Neural cell (in vitro differentiated cells): ENCODE measurements around the gene TAL1. TPM values are rescaled to one million over a fixed set of nuclear protein-coding genes. Genes with fewer than 3 reads are reported as not detected.

ENCODE experiments used
- H2AFZ ChIP-seq: fragments of 200-600, 300-800 bp; sonication (generic), shearing (Covaris generic); 2 replicates; pipeline ENCODE4 v1.6.0; 2014; ENCODE audit warnings: low read depth, mild to moderate bottlenecking, antibody characterized with exemption, low read length, moderate library complexity
- H3F3A ChIP-seq: fragments of 200-600 bp; shearing (Covaris generic); 2 replicates; pipeline ENCODE4 v1.6.1; 2016; ENCODE audit warnings: mild to moderate bottlenecking, moderate library complexity, mixed read lengths, antibody characterized with exemption, low read length; ENCODE audit not compliant: insufficient read depth, poor library complexity, severe bottlenecking
- H3K27ac ChIP-seq: fragments of 200-600, 300-800 bp; sonication (generic), shearing (Covaris generic); 2 replicates; pipeline ENCODE4 v1.5.1; 2014; ENCODE audit warnings: mild to moderate bottlenecking, low read length, moderate library complexity
- H3K27me3 ChIP-seq: fragments of 300-800, 200-600 bp; sonication (generic), shearing (Covaris generic); 2 replicates; pipeline ENCODE4 v1.6.0; 2014; ENCODE audit warnings: mild to moderate bottlenecking, low read depth, low read length, moderate library complexity; ENCODE audit not compliant: insufficient read depth
- H3K36me3 ChIP-seq: fragments of 300-800, 200-600 bp; sonication (generic), shearing (Covaris generic); 2 replicates; pipeline ENCODE4 v1.5.1; 2014; ENCODE audit warnings: mild to moderate bottlenecking, antibody characterized with exemption, low read length, moderate library complexity; ENCODE audit not compliant: insufficient read depth
- H3K4me2 ChIP-seq: fragments of 300-800, 200-600 bp; sonication (generic), shearing (Covaris generic); 2 replicates; pipeline ENCODE4 v1.6.0; 2014; ENCODE audit warnings: mild to moderate bottlenecking, low read length
- H3K4me3 ChIP-seq: fragments of 300-800, 200-600 bp; sonication (generic), shearing (Covaris generic); 2 replicates; pipeline ENCODE4 v1.5.1; 2014; ENCODE audit warnings: mild to moderate bottlenecking, low read length, moderate library complexity
- H3K79me2 ChIP-seq: fragments of 200-600 bp; shearing (Covaris generic); replicated peaks from 2 replicates; pipeline ENCODE4 v1.6.0; 2014; ENCODE audit warnings: mild to moderate bottlenecking, low read length, moderate library complexity; ENCODE audit not compliant: insufficient read depth
- H3K9ac ChIP-seq: fragments of 300-800, 200-600 bp; sonication (generic), shearing (Covaris generic); 2 replicates; pipeline ENCODE4 v1.6.1; 2016; ENCODE audit warnings: mild to moderate bottlenecking, low read length, mixed read lengths
- H3K9me2 ChIP-seq: fragments of 200-600 bp; shearing (Covaris generic); 2 replicates; pipeline ENCODE4 v1.6.1; 2016; ENCODE audit warnings: mild to moderate bottlenecking, low read length, mixed read lengths; ENCODE audit not compliant: insufficient read depth
- H3K9me3 ChIP-seq: fragments of 200-600, 300-800 bp; sonication (generic), shearing (Covaris generic); 2 replicates; pipeline ENCODE4 v1.6.1; 2016; ENCODE audit warnings: mild to moderate bottlenecking, mixed run types, low read length, moderate library complexity, mixed read lengths
- H4K20me1 ChIP-seq: fragments of 200-600 bp; shearing (Covaris generic); 2 replicates; pipeline ENCODE4 v1.6.1; 2016; ENCODE audit warnings: mild to moderate bottlenecking, mixed run types; ENCODE audit not compliant: insufficient read depth
- CTCF ChIP-seq: fragments of 450-650 bp; IDR thresholded peaks from 2 replicates; pipeline ENCODE4 v1.5.1; 2014; ENCODE audit warnings: antibody characterized with exemption, mild to moderate bottlenecking, moderate library complexity; ENCODE audit not compliant: poor library complexity, severe bottlenecking
- EP300 ChIP-seq: fragments of 450-650 bp; conservative IDR thresholded peaks from 2 replicates; pipeline ENCODE4 v1.6.1; 2014; ENCODE audit warnings: antibody characterized with exemption, mild to moderate bottlenecking, moderate library complexity; ENCODE audit not compliant: poor library complexity, severe bottlenecking
- EZH2 ChIP-seq: fragments of 200-600, 300-800 bp; shearing (Covaris generic), sonication (generic); IDR thresholded peaks from 2 replicates; pipeline ENCODE4 v1.6.1; 2014; ENCODE audit warnings: antibody characterized with exemption, low read length, borderline replicate concordance, mild to moderate bottlenecking; ENCODE audit not compliant: insufficient read depth, poor library complexity, severe bottlenecking
- MXI1 ChIP-seq: fragments of 450-650 bp; conservative IDR thresholded peaks from 2 replicates; pipeline ENCODE4 v1.6.1; 2014; ENCODE audit warnings: antibody characterized with exemption, mild to moderate bottlenecking; ENCODE audit not compliant: poor library complexity, severe bottlenecking
- POLR2AphosphoS5 ChIP-seq: IDR thresholded peaks from 2 replicates; pipeline ENCODE4 v1.6.1; 2012
- RAD21 ChIP-seq: fragments of 450-650 bp; conservative IDR thresholded peaks from 2 replicates; pipeline ENCODE4 v1.6.1; 2014; ENCODE audit warnings: antibody characterized with exemption, mild to moderate bottlenecking, moderate library complexity
- REST ChIP-seq: IDR thresholded peaks from 2 replicates; pipeline ENCODE4 v1.6.1; 2012; ENCODE audit warnings: borderline replicate concordance
- SMC3 ChIP-seq: fragments of 450-650 bp; conservative IDR thresholded peaks from 2 replicates; pipeline ENCODE4 v1.6.1; 2014; ENCODE audit warnings: antibody characterized with exemption, mild to moderate bottlenecking, moderate library complexity; ENCODE audit not compliant: poor library complexity
- TAF1 ChIP-seq: IDR thresholded peaks from 2 replicates; pipeline ENCODE4 v1.6.1; 2012; ENCODE audit warnings: low read depth
- polyA plus RNA-seq: library from polyadenylated mRNA; depleted of rRNA; stranded (reverse); fragments of >200 nt; gene quantifications from 2 replicates; pipeline ENCODE4 v1.2.3, GENCODE V29; 2014

TAL1 gene
- polyA plus RNA-seq, 1 donor from 2014 or later = not detected

- peaks cover 96% of the 10 kb centered on the region for H3K27me3 ChIP-seq
- H3K9ac ChIP-seq = no peak overlapping the region
- no peaks in the 10 kb centered on the region for H3K9me3 ChIP-seq
- TF ChIP-seq SMC3 = no peak
- TF ChIP-seq POLR2AphosphoS5 = no peak
- no peak for TF ChIP-seq REST
- no peak for TF ChIP-seq CTCF
- no peak for TF ChIP-seq MXI1
- TF ChIP-seq EZH2 = peak; percentile 81
- TF ChIP-seq EP300 = no peak
- no peaks in the 10 kb centered on the region for H3F3A ChIP-seq
- no peaks in the 10 kb centered on the region for H3K9me2 ChIP-seq
- H3K4me3 ChIP-seq = peak overlapping the region; percentile 53
- no peaks in the 10 kb centered on the region for H4K20me1 ChIP-seq
- no peaks in the 10 kb centered on the region for H3K79me2 ChIP-seq
- no peak overlapping the region for H3K27ac ChIP-seq
- no peak overlapping the region for H3K4me2 ChIP-seq
- no peak overlapping the region for H2AFZ ChIP-seq
- H3K36me3 ChIP-seq = no peaks in the 10 kb centered on the region
These were observed 6.5 kb downstream of the TAL1 start for GRCh38 chr1:47225430-47226100.

GRCh38 chr1:47224676-47225399, 7.2 kb downstream of the TAL1 start:
- no peaks in the 10 kb centered on the region for H4K20me1 ChIP-seq
- H3K79me2 ChIP-seq = no peaks in the 10 kb centered on the region
- no peak overlapping the region for H3K4me2 ChIP-seq
- peak overlapping the region; percentile 43 for H3K4me3 ChIP-seq
- TF ChIP-seq EZH2 = no peak
- TF ChIP-seq CTCF = no peak
- TF ChIP-seq POLR2AphosphoS5 = no peak
- no peak for TF ChIP-seq TAF1
- TF ChIP-seq SMC3 = no peak
- TF ChIP-seq REST = no peak
- TF ChIP-seq EP300 = no peak
- TF ChIP-seq RAD21 = no peak
- no peak for TF ChIP-seq MXI1
- H2AFZ ChIP-seq = no peak overlapping the region
- H3K9me3 ChIP-seq = no peaks in the 10 kb centered on the region
- H3K27ac ChIP-seq = no peak overlapping the region
- no peak overlapping the region for H3K9ac ChIP-seq
- no peaks in the 10 kb centered on the region for H3K36me3 ChIP-seq
- peaks cover 88% of the 10 kb centered on the region for H3K27me3 ChIP-seq
- no peaks in the 10 kb centered on the region for H3F3A ChIP-seq
- no peaks in the 10 kb centered on the region for H3K9me2 ChIP-seq
